Loucy (cell line): ENCODE data around the gene ARHGAP24.

ENCODE experiments used
- EZH2phosphoT487 ChIP-seq: fragments of 200-600 bp; IDR thresholded peaks from 2 replicates; pipeline ENCODE4 v1.6.1; 2018; ENCODE audit warnings: antibody characterized with exemption, mild to moderate bottlenecking, moderate library complexity, borderline replicate concordance
- TF ChIP-seq, protein P1 (sequence below): fragments of 200-600 bp; sonication (generic); conservative IDR thresholded peaks from 2 replicates; pipeline ENCODE4 v1.5.1; 2014; ENCODE audit warnings: mild to moderate bottlenecking, antibody characterized with exemption, low read length

DNA sequence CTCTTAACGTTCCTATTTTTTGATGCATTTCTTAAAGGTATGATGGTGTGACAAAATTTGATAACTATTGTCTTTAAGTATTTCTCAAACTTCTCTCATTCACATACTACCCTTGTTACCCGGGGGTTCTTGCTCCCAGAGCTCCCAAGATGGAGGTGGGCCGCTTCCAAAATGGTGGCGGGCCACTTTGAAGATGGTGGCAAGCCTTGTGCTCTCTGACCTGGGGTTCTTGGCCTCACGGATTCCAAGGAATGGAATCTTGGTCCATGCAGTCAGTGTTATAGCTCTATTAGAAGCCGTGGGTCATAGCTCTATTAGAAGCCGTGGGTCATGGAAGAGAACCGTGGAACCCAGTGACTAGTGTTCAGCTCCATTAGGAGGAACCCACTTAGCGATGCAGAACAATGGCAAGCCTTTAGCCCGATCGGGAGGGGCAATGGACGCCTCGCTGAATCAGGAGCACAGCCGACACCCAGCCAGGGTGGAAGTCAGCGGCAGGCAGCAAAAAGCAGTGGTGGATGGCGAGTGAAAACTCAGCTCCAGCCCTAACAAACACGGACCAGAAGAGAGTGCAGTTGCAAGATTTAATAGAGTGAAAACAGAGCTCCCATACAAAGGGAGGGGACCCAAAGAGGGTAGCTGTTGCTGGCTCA is 481.5 kb downstream of the ARHGAP24 start:
- TF ChIP-seq, protein P1, sequence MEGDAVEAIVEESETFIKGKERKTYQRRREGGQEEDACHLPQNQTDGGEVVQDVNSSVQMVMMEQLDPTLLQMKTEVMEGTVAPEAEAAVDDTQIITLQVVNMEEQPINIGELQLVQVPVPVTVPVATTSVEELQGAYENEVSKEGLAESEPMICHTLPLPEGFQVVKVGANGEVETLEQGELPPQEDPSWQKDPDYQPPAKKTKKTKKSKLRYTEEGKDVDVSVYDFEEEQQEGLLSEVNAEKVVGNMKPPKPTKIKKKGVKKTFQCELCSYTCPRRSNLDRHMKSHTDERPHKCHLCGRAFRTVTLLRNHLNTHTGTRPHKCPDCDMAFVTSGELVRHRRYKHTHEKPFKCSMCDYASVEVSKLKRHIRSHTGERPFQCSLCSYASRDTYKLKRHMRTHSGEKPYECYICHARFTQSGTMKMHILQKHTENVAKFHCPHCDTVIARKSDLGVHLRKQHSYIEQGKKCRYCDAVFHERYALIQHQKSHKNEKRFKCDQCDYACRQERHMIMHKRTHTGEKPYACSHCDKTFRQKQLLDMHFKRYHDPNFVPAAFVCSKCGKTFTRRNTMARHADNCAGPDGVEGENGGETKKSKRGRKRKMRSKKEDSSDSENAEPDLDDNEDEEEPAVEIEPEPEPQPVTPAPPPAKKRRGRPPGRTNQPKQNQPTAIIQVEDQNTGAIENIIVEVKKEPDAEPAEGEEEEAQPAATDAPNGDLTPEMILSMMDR, result no peak
- no peak for TF ChIP-seq EZH2phosphoT487
